OCI-M2 (cell line): ENCODE data around the gene HUWE1.
"Not testable (repeated sequence)": the region's sequence is repeated elsewhere in the genome, so short reads cannot be mapped to it uniquely, and the experiment has no call there.

Experiments
- DNase-seq: peaks from one replicate; lab custom pipeline; 2025; ENCODE audit not compliant: unreplicated experiment; lab: John Stamatoyannopoulos, UW

HUWE1 gene, protein sequence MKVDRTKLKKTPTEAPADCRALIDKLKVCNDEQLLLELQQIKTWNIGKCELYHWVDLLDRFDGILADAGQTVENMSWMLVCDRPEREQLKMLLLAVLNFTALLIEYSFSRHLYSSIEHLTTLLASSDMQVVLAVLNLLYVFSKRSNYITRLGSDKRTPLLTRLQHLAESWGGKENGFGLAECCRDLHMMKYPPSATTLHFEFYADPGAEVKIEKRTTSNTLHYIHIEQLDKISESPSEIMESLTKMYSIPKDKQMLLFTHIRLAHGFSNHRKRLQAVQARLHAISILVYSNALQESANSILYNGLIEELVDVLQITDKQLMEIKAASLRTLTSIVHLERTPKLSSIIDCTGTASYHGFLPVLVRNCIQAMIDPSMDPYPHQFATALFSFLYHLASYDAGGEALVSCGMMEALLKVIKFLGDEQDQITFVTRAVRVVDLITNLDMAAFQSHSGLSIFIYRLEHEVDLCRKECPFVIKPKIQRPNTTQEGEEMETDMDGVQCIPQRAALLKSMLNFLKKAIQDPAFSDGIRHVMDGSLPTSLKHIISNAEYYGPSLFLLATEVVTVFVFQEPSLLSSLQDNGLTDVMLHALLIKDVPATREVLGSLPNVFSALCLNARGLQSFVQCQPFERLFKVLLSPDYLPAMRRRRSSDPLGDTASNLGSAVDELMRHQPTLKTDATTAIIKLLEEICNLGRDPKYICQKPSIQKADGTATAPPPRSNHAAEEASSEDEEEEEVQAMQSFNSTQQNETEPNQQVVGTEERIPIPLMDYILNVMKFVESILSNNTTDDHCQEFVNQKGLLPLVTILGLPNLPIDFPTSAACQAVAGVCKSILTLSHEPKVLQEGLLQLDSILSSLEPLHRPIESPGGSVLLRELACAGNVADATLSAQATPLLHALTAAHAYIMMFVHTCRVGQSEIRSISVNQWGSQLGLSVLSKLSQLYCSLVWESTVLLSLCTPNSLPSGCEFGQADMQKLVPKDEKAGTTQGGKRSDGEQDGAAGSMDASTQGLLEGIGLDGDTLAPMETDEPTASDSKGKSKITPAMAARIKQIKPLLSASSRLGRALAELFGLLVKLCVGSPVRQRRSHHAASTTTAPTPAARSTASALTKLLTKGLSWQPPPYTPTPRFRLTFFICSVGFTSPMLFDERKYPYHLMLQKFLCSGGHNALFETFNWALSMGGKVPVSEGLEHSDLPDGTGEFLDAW (N-terminal part only)

GRCh38 chrX:53686151-53686885, at the start of gene HUWE1:
Gene HUWE1 (minus strand): TSS chrX:53686719. CDS start chrX:53654107, 32,612 bp downstream.
- peak; percentile 20 for DNase-seq

GRCh38 chrX:53732797-53733196, 46.3 kb upstream of the HUWE1 start:
- DNase-seq: no peak

DNA sequence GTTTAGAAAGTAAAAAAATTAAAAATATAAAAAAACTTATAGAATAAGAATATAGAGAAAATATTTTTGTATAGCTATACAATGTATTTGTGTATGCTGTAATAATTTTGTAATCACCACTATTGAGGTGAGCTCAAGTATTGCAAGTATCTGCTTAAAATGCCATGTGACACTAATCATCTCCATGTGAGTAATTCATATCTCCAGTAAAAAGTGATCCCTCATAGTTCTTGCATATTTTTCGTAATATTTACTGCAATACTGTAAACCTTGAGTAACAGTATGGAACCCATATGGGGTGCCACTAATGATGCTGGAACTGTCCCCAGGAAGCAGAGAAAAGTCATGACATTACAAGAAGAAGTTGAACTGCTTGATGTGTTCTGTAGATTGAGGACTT, 43.2 kb upstream of the HUWE1 start:
- no peak for DNase-seq

DNA sequence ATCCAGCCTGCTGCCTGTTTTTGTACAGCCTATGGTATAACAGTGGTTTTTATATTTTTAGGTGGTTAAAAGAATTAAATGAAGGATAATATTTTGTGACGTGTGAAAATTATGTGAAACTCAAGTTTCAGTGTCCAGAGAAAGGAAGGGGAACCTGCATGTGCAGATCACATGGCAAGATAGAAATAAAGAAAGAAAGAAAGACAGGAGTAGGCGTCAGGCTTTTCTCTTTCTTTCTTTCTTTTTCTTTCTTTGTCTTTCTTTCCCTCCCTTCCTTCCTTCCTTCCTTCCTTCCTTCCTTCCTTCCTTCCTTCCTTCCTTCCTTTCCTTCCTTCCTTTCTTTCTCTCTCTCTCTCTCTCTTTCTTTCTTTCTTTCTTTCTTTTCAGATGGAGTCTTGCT, 42.0 kb upstream of the HUWE1 start:
- DNase-seq: no peak

- no peak for DNase-seq
These were observed 38.4 kb upstream of the HUWE1 start for GRCh38 chrX:53724872-53725271.

DNA sequence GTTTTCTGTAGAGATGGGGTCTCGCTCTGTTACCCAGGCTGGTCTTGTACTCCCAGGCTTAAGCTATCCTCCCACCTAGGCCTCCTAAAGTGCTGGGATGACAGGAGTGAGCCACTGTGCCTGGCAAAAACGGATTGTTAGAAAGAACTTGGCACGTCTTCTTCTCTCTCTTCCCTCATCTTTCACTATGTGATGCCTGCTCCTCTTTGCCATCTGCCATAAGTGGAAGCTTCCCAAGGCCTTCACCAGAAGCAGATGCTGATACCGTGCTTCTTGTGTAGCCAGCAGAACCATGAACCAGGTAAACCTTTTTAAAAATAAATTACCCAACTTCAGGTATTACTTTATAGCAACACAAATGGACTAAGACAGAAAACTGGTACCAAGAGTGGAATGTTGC, 36.9 kb upstream of the HUWE1 start:
- no peak for DNase-seq

GRCh38 chrX:53721610-53722009, 35.1 kb upstream of the HUWE1 start:
- not testable (repeated sequence) for DNase-seq

DNA sequence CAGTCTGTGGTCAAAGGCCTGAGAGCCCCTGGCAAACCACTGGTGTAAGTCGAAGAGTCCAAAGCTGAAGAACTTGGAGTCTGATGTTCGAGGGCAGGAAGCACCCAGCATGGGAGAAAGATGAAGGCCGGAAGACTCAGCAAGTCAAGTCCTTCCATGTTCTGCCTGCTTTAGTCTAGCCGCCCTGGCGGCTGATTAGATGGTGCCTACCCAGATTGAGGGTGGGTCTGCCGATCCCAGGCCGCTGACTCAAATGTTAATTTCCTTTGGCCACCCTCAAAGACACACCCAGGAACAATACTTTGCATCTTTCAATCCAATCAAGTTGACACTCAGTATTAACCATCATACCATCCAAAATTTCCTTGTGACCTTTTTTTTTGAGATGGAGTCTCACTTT, 33.1 kb upstream of the HUWE1 start:
- DNase-seq: not testable (repeated sequence)

DNA sequence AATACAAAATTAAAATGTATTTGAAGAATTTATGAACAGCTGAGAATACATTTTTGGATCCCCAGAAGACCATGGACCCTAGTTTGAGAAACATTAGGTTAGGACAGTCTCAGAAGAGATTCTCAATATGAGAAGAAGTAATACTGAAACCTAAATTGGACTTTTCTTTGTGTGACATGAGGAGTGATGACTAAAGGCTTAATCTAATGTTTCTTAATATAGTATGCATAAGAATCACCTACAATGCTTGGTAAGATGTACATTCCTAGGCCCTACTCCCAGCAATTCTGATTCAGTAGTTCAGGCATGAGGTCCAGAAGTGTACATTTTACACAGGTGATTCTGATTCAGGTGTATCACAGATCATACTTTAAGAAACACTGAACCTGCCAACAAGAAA, 31.6 kb upstream of the HUWE1 start:
- no peak for DNase-seq

GRCh38 chrX:53717205-53717604, 30.7 kb upstream of the HUWE1 start:
- no peak for DNase-seq

GRCh38 chrX:53716328-53717088, 30.0 kb upstream of the HUWE1 start:
- no peak for DNase-seq

DNA sequence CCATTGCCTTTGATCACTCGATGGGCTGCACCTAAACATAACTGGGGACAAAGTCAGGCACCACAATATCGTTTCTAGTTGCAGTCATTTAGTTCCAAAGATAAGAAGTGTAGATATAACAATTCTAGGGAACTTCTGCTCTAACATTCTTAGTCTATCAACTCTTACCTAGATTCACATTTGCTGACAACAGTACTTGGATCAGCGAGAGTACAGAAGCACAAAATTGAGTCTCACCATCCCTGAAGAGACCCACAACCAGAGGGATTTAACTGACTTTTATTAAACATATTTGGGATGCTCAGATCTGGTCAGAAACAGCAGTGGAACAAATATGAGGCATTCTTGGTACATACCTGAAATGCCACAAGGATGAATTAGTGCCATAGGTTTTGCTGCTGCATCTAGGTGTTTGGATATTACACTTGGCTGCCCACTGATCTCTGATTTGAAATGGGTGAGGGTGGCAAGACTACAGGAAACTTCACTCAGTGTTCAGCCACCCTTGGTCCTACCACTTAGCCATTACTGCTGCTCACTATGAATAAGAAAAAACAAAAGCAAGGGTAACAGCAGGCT, 28.9 kb upstream of the HUWE1 start:
- no peak for DNase-seq

DNA sequence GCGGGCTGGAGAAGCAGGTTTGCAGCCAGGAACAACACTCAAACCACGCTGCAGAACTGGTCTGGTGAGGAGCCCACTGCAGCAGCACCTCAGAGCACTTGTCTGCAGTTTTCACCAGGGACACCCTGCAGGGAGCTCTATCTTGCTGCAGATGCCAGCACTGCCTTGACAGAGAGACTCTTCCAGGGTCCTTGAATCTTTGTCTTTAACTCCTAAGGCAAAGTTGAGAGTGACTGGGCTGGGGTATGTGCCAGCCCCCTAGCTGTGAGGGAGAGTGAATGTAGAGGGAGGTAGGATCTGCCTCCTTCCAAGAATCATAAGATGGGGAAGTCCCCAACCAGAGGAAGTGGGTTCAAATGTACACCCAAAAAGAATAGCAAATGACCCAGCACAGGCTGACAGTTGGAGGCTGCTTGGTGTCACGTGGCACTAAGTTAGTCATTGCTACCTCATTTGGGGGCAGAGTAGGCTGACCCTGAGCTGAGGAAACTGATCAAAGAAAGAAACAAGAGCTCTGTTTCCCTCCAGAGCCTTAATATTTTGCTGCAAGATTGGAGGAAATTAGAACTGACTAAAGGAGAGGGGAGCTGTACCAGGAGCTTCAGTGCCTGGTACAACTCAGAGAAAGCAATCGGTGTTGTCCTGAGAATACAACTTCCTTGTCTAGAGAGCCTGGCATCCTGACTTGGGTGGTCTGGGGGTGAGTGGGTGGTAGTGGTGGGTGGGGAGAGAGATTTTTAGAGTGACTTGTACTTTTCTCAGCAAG, 28.2 kb upstream of the HUWE1 start:
- DNase-seq: no peak

DNA sequence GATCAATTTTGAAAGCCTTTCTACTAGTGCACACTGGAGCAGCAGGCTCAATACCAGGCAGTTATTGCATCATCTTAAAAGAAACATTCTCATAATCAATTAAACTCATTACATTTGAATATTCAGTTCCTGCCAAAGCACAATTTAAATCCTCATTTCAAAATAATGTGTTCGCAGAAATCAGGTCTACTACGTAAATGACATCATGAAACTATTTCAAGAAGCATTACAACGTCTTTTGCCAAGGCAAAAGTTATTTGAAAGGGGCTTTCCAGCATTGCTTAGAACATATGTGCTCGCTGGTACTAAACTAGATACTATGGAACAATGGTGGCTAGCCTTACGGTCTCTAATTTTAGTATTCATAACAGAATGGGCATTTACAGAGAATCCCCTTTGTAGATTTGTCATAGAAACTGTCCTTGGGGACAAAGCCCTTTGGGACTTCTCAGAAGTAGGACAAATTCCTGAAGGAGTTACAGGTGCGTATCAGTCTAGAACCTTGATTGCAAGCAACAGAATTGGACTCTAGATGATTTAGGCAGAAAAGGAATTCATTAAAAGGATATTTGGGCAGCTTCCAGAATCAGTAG, 27.6 kb upstream of the HUWE1 start:
- no peak for DNase-seq

DNA sequence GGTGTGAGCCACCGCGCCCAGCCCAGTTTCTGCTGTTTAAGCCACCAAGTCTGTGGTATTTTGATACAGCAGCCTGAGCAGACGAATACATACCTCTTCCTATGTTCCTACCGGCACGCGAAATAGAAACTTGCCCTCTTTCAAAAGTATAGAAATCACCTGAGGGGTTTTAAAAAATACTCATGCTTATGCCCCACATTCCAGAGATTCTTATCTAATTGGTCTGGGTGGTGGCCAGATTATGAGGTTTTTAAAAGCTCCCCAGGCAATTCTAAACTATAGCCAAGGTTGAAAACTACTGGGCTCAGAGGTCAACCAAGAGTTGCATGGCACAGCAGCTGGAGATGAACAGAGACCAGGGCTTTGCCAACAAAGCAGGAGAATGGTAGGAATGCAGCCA, 24.9 kb upstream of the HUWE1 start:
- DNase-seq: no peak

DNA sequence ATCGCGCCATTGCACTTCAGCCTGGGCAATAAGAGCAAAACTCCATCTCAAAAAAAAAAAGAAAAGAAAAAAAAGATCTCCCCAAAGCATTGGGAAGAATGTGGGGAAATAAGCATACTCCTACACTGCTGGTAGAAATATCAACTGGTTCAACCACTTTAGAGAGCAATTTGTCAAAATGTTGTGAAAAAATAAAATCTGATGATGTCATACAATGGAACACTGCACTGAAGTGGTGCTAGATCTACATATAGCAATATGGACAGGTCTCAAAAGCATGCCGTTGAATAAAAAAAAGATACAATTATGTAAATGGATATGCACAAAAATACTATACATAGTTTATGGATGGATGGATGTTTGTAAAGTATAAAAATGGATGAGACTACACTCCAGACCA, 18.3 kb upstream of the HUWE1 start:
- no peak for DNase-seq

- DNase-seq: no peak
These were observed 17.8 kb upstream of the HUWE1 start for GRCh38 chrX:53704294-53704693.

DNA sequence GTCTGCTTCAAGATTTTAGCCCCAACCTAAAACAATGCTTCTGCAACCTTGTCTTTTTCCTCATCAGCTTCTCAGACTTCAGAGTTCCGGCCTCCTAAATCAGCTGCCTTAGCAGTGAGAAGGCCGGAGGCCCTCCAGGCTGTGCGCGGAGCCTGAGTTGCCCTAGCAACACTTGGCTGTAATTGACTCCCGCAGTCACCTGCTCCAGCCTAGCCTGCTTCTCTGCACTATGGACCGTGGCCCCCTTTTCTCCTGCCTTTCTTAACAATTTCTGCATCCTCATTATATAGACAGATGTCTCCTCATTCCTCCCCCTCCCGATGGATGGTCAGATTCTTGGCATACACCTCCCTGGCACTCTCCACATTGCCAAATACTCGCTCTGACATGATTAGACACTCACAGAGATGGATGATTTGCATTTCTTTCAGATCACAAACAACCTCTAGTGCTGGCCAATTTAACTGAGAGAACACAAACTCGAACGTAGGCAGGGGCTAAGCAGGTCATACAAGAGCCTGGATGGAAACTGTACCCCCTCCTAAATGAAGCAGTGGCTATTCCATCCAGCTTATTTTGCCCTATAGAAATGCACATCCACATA, 9.5 kb upstream of the HUWE1 start:
- DNase-seq: no peak
